ENCODE data around the gene FBXL15.

- no peak for TF ChIP-seq CTCF (conservative IDR thresholded peaks at IDR 0.05; ENCODE audit: low read depth in 2 of 2)
- TF ChIP-seq CREB1 (CRISPR knock-in tag; IDR thresholded peaks at IDR 0.05; ENCODE audit: low read depth), result no peak
- TF ChIP-seq POLR2AphosphoS5 (IDR thresholded peaks at IDR 0.05; ENCODE audit: low read depth), result no peak
- no peak for TF ChIP-seq EZH2 (IDR thresholded peaks at IDR 0.05; ENCODE audit: low read depth, unreplicated experiment)
- TF ChIP-seq REST (IDR thresholded peaks at IDR 0.05; ENCODE audit: unreplicated experiment), result no peak
- no peak for TF ChIP-seq EZH2phosphoT487 (IDR thresholded peaks at IDR 0.05; ENCODE audit: unreplicated experiment)
- TF ChIP-seq NANOG (IDR thresholded peaks at IDR 0.05; ENCODE audit: borderline replicate concordance), result no peak
Observed at GRCh38 chr10:102402512-102402896, 18.1 kb upstream of the FBXL15 start.
